Measurements from ENCODE around the gene DHCR24.

DNA sequence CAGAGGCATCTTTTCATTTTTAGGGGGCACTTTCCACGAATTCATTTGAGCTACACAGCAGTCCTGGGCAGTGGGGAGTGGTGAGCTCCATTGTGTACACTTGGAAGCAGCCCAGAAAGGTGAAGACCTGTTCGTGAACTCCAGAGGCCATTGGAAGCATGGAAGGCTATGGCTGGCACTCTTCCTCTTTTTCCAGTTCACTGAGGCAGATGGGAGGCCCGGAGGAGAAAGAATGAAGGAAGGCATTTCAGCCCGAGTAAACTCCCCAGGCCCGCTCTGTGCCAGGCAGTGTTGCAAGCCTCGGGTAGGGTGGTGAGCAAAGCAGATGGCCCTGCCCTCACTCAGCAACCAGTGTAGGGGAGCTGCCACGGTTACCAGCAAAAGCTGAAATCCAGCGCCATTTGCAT lies 673 bp upstream of the DHCR24 start:
- TF ChIP-seq POLR2AphosphoS5 (IDR thresholded peaks at IDR 0.05; ENCODE audit: borderline replicate concordance, low read depth, low read length) (no peak), EZH2 (IDR thresholded peaks at IDR 0.05) (no peak)

Data from SK-N-MC (cell line).